K562 (cell line): Measurements from ENCODE around the gene STK24. TPM values are rescaled to one million over a fixed set of nuclear protein-coding genes. Genes with fewer than 3 reads are reported as not detected.

Experiments
- CEBPG ChIP-seq, 3 experiments: fragments of 200-800 bp in 1 of 3; sonication (Bioruptor generic) in 1 of 3; sonication (generic) in 1 of 3; formaldehyde crosslinking in 1 of 3; IDR thresholded peaks in 2 of 3; conservative IDR thresholded peaks in 1 of 3; 2 replicates each; pipeline versions ENCODE4 v1.6.1 to v1.8.0; 2016 to 2022; ENCODE audit warnings: missing compliant biosample characterization in 2 of 3, missing genetic modification characterization in 2 of 3, mild to moderate bottlenecking in 1 of 3, missing genetic modification reagents in 1 of 3
- CHCHD3 ChIP-seq: fragments of 250-450 bp; sonication (Bioruptor Pico); IDR thresholded peaks from 2 replicates; pipeline ENCODE4 v2.1.2; 2022; ENCODE audit warnings: mild to moderate bottlenecking
- MAFG ChIP-seq: fragments of 450-650 bp; conservative IDR thresholded peaks from 2 replicates; pipeline ENCODE4 v1.6.1; 2016; ENCODE audit warnings: missing genetic modification characterization, missing compliant biosample characterization
- SOX6 ChIP-seq: fragments of 450-650 bp; IDR thresholded peaks from 2 replicates; pipeline ENCODE4 v1.6.1; 2014; ENCODE audit warnings: mild to moderate bottlenecking
- SRSF7 ChIP-seq: fragments of 200-400 bp; formaldehyde crosslinking; optimal IDR thresholded peaks from 2 replicates; pipeline ENCODE3; 2017; ENCODE audit warnings: mild to moderate bottlenecking, low read depth, low read length
- ZBTB49 ChIP-seq: sonication (generic); formaldehyde crosslinking; IDR thresholded peaks from 2 replicates; pipeline ENCODE4 v1.8.0; 2022; ENCODE audit warnings: missing genetic modification reagents, mild to moderate bottlenecking, borderline replicate concordance
- ZNF175 ChIP-seq: fragments of 200-800 bp; sonication (Bioruptor generic); IDR thresholded peaks from 2 replicates; pipeline ENCODE4 v1.6.1; 2016; ENCODE audit warnings: low read depth, mild to moderate bottlenecking, missing genetic modification characterization, missing compliant biosample characterization
- ZNF239 ChIP-seq: fragments of 250-450 bp; sonication (Bioruptor Pico); IDR thresholded peaks from 2 replicates; pipeline ENCODE4 v1.4.0; 2020; ENCODE audit warnings: mild to moderate bottlenecking
- ZNF609 ChIP-seq: sonication (generic); formaldehyde crosslinking; IDR thresholded peaks from 2 replicates; pipeline ENCODE4 v1.8.1; 2023; ENCODE audit warnings: missing genetic modification reagents, mild to moderate bottlenecking, borderline replicate concordance
- ZNF740 ChIP-seq, 3 experiments: fragments of 200-800 bp in 1 of 3; sonication (Bioruptor generic) in 1 of 3; sonication (generic) in 1 of 3; formaldehyde crosslinking in 1 of 3; IDR thresholded peaks; 2 replicates each; pipeline versions ENCODE4 v1.6.1 to v1.8.0; 2016 to 2022; ENCODE audit warnings: mild to moderate bottlenecking in 2 of 3, missing compliant biosample characterization in 2 of 3, missing genetic modification characterization in 2 of 3, missing genetic modification reagents in 1 of 3
- polyA plus RNA-seq, 8 experiments: library from polyadenylated mRNA; depleted of rRNA in 4 of 8; stranded (reverse) in 5 of 8; unstranded in 3 of 8; fragments of >200 nt; fragmentation: Nextera tagmentation in 2 of 8; fragmentation: Illumina TruSeq in 1 of 8; extraction: Ambion mirVana in 2 of 8; extraction: Trizol in 1 of 8; gene quantifications; 2 replicates each; pipeline versions ENCODE4 v1.2.1 to v1.2.3, GENCODE V29; 2011 to 2014; ENCODE audit warnings: inconsistent platforms in 1 of 8, missing spikeins in 1 of 8
- total RNA-seq, 7 experiments: library from RNA; depleted of rRNA in 6 of 7; stranded (reverse); fragments of >200 nt in 6 of 7; fragmentation: Illumina TruSeq in 2 of 7; extraction: Trizol in 2 of 7; gene quantifications; 2 replicates each; pipeline versions ENCODE4 v1.2.1 to v1.2.3, GENCODE V29; 2011 to 2021; ENCODE audit warnings: low replicate concordance in 1 of 7
- TF ChIP-seq, protein P1 (sequence below): fragments of 450-650 bp; IDR thresholded peaks from 2 replicates; pipeline ENCODE4 v1.6.1; 2014; ENCODE audit warnings: low read depth, mild to moderate bottlenecking, moderate library complexity, borderline replicate concordance
- TF ChIP-seq, protein P2 (sequence below): fragments of 450-650 bp; formaldehyde crosslinking; IDR thresholded peaks from 2 replicates; pipeline ENCODE4 v1.4.0; 2020; ENCODE audit warnings: mild to moderate bottlenecking, mixed read lengths

STK24 gene
- total and polyA plus RNA-seq, 9 of the 15 experiments (the other 6 are each of a cell fraction or from before 2014, with no cell fraction given), result 3.8 to 78.4 (median 28.2) TPM

- TF ChIP-seq ZNF609 (no peak), SOX6 (peak; percentile 84), CEBPG (CRISPR knock-in tag; IDR thresholded peaks at IDR 0.05) (no peak), CEBPG (tag; conservative IDR thresholded peaks at IDR 0.05 in 1 of 2, IDR thresholded peaks at IDR 0.05 in 1 of 2) (no peak), ZBTB49 (CRISPR knock-in tag) (no peak), SRSF7 (no peak), MAFG (no peak), ZNF239 (no peak), ZNF740 (CRISPR knock-in tag; IDR thresholded peaks at IDR 0.05) (peak; percentile 46; the same call in 1 of the 2 replicates), ZNF740 (tag; IDR thresholded peaks at IDR 0.05) (no peak), CHCHD3 (no peak), ZNF175 (CRISPR knock-in tag) (0 out of 2 replicates have a peak, but pooled peaks have one; percentile 41)
- TF ChIP-seq, protein P1, sequence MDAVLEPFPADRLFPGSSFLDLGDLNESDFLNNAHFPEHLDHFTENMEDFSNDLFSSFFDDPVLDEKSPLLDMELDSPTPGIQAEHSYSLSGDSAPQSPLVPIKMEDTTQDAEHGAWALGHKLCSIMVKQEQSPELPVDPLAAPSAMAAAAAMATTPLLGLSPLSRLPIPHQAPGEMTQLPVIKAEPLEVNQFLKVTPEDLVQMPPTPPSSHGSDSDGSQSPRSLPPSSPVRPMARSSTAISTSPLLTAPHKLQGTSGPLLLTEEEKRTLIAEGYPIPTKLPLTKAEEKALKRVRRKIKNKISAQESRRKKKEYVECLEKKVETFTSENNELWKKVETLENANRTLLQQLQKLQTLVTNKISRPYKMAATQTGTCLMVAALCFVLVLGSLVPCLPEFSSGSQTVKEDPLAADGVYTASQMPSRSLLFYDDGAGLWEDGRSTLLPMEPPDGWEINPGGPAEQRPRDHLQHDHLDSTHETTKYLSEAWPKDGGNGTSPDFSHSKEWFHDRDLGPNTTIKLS, result no peak
- TF ChIP-seq, protein P2, sequence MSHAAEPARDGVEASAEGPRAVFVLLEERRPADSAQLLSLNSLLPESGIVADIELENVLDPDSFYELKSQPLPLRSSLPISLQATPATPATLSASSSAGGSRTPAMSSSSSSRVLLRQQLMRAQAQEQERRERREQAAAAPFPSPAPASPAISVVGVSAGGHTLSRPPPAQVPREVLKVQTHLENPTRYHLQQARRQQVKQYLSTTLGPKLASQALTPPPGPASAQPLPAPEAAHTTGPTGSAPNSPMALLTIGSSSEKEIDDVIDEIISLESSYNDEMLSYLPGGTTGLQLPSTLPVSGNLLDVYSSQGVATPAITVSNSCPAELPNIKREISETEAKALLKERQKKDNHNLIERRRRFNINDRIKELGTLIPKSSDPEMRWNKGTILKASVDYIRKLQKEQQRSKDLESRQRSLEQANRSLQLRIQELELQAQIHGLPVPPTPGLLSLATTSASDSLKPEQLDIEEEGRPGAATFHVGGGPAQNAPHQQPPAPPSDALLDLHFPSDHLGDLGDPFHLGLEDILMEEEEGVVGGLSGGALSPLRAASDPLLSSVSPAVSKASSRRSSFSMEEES (CRISPR knock-in tag), result no peak
Measured at GRCh38 chr13:98478189-98479129, 98.4 kb downstream of the STK24 start (continued).
